GM12874 (cell line): ENCODE measurements around the gene ATG4A.
A peak's percentile ranks its signal among the peaks of the same experiment; 100 is the strongest.

Experiments
- CTCF ChIP-seq: IDR thresholded peaks from 2 replicates; pipeline ENCODE4 v1.5.1; 2011; ENCODE audit warnings: low read depth, mild to moderate bottlenecking, control low read depth, low read length, moderate library complexity; ENCODE audit not compliant: insufficient read depth

ATG4A gene

GRCh38 chrX:108132876-108133275, 41.3 kb downstream of the ATG4A start:
- no peak for TF ChIP-seq CTCF

GRCh38 chrX:108134724-108135123, 43.1 kb downstream of the ATG4A start:
- TF ChIP-seq CTCF, result no peak

- peak; percentile 24; the same call in 1 of the 2 replicates for TF ChIP-seq CTCF
Measured at GRCh38 chrX:108138814-108139702, 47.5 kb downstream of the ATG4A start.

GRCh38 chrX:108148524-108148923, 56.9 kb downstream of the ATG4A start:
- TF ChIP-seq CTCF, result no peak

GRCh38 chrX:108156082-108156481, 64.5 kb downstream of the ATG4A start:
- TF ChIP-seq CTCF, result no peak

- TF ChIP-seq CTCF, result no peak
Measured at GRCh38 chrX:108156934-108157466, 65.4 kb downstream of the ATG4A start.

GRCh38 chrX:108157628-108158027, 66.0 kb downstream of the ATG4A start:
- TF ChIP-seq CTCF, result no peak
